WTC11 (cell line): ENCODE measurements around the gene CLDN34. TPM values are rescaled to one million over a fixed set of nuclear protein-coding genes. Genes with fewer than 3 reads are reported as not detected.

Experiments used
- ATAC-seq: fragments of 200-7000 bp; cut with Tn5 transposase; 2 replicates; pipeline ENCODE4 v1.10.0; 2021; ENCODE audit warnings: mild to moderate bottlenecking, moderate library complexity
- CTCF ChIA-PET: fragments of 300-600 bp; sonication (Branson Sonifier 250); formaldehyde crosslinking; loops from one replicate; lab custom pipeline; 2021; ENCODE audit warnings: antibody characterized with exemption; lab: Charles Lee
- POLR2A ChIA-PET: fragments of 350-600 bp; sonication (Branson Sonifier 250); formaldehyde crosslinking; loops from one replicate; lab custom pipeline; 2021; ENCODE audit warnings: antibody characterized with exemption; lab: Charles Lee
- DNase-seq: peaks from one replicate; pipeline ENCODE4 v3.0.0; 2021; ENCODE audit warnings: low spot score
- H3K27ac Mint-ChIP-seq: 2 replicates; pipeline ENCODE4 v1.8.0; 2021; ENCODE audit warnings: mixed read lengths
- H3K27me3 Mint-ChIP-seq: 2 replicates; pipeline ENCODE4 v1.8.0; 2021; ENCODE audit warnings: low read depth, mild to moderate bottlenecking, moderate library complexity, mixed read lengths
- H3K36me3 Mint-ChIP-seq: 2 replicates; pipeline ENCODE4 v1.8.0; 2021; ENCODE audit warnings: mixed read lengths
- H3K4me1 Mint-ChIP-seq: 2 replicates; pipeline ENCODE4 v1.8.0; 2022; ENCODE audit warnings: mixed read lengths
- H3K4me3 Mint-ChIP-seq: 2 replicates; pipeline ENCODE4 v1.8.0; 2021; ENCODE audit warnings: mild to moderate bottlenecking, moderate library complexity, mixed read lengths
- H3K9me3 Mint-ChIP-seq: 2 replicates; pipeline ENCODE4 v1.8.0; 2021; ENCODE audit warnings: mixed read lengths
- ATF2 ChIP-seq: sonication (generic); formaldehyde crosslinking; IDR thresholded peaks from 2 replicates; pipeline ENCODE4 v1.8.1; 2022; ENCODE audit warnings: low read depth, missing genetic modification reagents, borderline replicate concordance
- ATF6 ChIP-seq: sonication (generic); formaldehyde crosslinking; IDR thresholded peaks from 2 replicates; pipeline ENCODE4 v1.8.1; 2023; ENCODE audit warnings: mild to moderate bottlenecking, missing genetic modification reagents
- EMX1 ChIP-seq: fragments of 250-450 bp; sonication (Bioruptor Pico); IDR thresholded peaks from 2 replicates; pipeline ENCODE4 v1.8.0; 2021; ENCODE audit warnings: mild to moderate bottlenecking
- ESRRA ChIP-seq: sonication (generic); formaldehyde crosslinking; IDR thresholded peaks from 2 replicates; pipeline ENCODE4 v1.8.1; 2022; ENCODE audit warnings: mild to moderate bottlenecking, missing genetic modification reagents, borderline replicate concordance
- ETV6 ChIP-seq: sonication (generic); formaldehyde crosslinking; IDR thresholded peaks from 2 replicates; pipeline ENCODE4 v1.8.1; 2022; ENCODE audit warnings: mild to moderate bottlenecking, missing genetic modification reagents
- FOXP4 ChIP-seq: sonication (generic); formaldehyde crosslinking; IDR thresholded peaks from 2 replicates; pipeline ENCODE4 v1.8.0; 2022; ENCODE audit warnings: mild to moderate bottlenecking, missing genetic modification reagents
- GABPB1 ChIP-seq: sonication (generic); formaldehyde crosslinking; IDR thresholded peaks from 2 replicates; pipeline ENCODE4 v1.8.1; 2023; ENCODE audit warnings: mild to moderate bottlenecking, missing genetic modification reagents
- GRHL2 ChIP-seq: fragments of 250-450 bp; sonication (Bioruptor Pico); IDR thresholded peaks from 2 replicates; pipeline ENCODE4 v1.8.0; 2022; ENCODE audit warnings: mild to moderate bottlenecking, moderate library complexity; ENCODE audit not compliant: insufficient replicate concordance, severe bottlenecking
- IRF2 ChIP-seq: sonication (generic); formaldehyde crosslinking; IDR thresholded peaks from 2 replicates; pipeline ENCODE4 v1.8.0; 2022; ENCODE audit warnings: low read depth, missing genetic modification reagents, borderline replicate concordance
- NFYB ChIP-seq: sonication (generic); formaldehyde crosslinking; conservative IDR thresholded peaks from 2 replicates; pipeline ENCODE4 v1.8.0; 2022; ENCODE audit warnings: low read depth, missing genetic modification reagents
- NR1H2 ChIP-seq: sonication (generic); formaldehyde crosslinking; IDR thresholded peaks from 2 replicates; pipeline ENCODE4 v1.9.0; 2021; ENCODE audit warnings: mild to moderate bottlenecking, moderate library complexity, missing genetic modification reagents
- OVOL2 ChIP-seq: fragments of 250-450 bp; sonication (Bioruptor Pico); IDR thresholded peaks from 2 replicates; pipeline ENCODE4 v1.9.0; 2021; ENCODE audit warnings: mild to moderate bottlenecking, borderline replicate concordance
- RELA ChIP-seq: sonication (generic); formaldehyde crosslinking; IDR thresholded peaks from 2 replicates; pipeline ENCODE4 v1.8.1; 2022; ENCODE audit warnings: missing genetic modification reagents, mild to moderate bottlenecking, borderline replicate concordance
- RORB ChIP-seq: fragments of 250-450 bp; sonication (Bioruptor Pico); IDR thresholded peaks from 2 replicates; pipeline ENCODE4 v1.9.0; 2021; ENCODE audit warnings: mild to moderate bottlenecking
- SMAD3 ChIP-seq: sonication (generic); formaldehyde crosslinking; IDR thresholded peaks from 2 replicates; pipeline ENCODE4 v1.8.0; 2022; ENCODE audit warnings: missing genetic modification reagents, mild to moderate bottlenecking, borderline replicate concordance
- SP1 ChIP-seq: sonication (generic); formaldehyde crosslinking; conservative IDR thresholded peaks from 2 replicates; pipeline ENCODE4 v1.8.1; 2022; ENCODE audit warnings: missing genetic modification reagents
- STAT6 ChIP-seq: sonication (generic); formaldehyde crosslinking; conservative IDR thresholded peaks from 2 replicates; pipeline ENCODE4 v1.8.1; 2023; ENCODE audit warnings: mild to moderate bottlenecking, low read depth, missing genetic modification reagents, moderate library complexity
- TCF7 ChIP-seq: sonication (generic); formaldehyde crosslinking; IDR thresholded peaks from 2 replicates; pipeline ENCODE4 v1.8.0; 2022; ENCODE audit warnings: mild to moderate bottlenecking, low read depth, missing genetic modification reagents, moderate library complexity
- USF1 ChIP-seq: sonication (generic); formaldehyde crosslinking; IDR thresholded peaks from 2 replicates; pipeline ENCODE4 v1.8.0; 2022; ENCODE audit warnings: mild to moderate bottlenecking, missing genetic modification reagents
- ZNF281 ChIP-seq: sonication (generic); formaldehyde crosslinking; IDR thresholded peaks from 2 replicates; pipeline ENCODE4 v1.8.0; 2023; ENCODE audit warnings: mild to moderate bottlenecking, missing genetic modification reagents
- ZNF317 ChIP-seq: sonication (generic); formaldehyde crosslinking; IDR thresholded peaks from 2 replicates; pipeline ENCODE4 v1.8.1; 2023; ENCODE audit warnings: low read depth, mild to moderate bottlenecking, moderate library complexity, missing genetic modification reagents, borderline replicate concordance
- ZNF512 ChIP-seq: sonication (generic); formaldehyde crosslinking; IDR thresholded peaks from 2 replicates; pipeline ENCODE4 v1.8.1; 2022; ENCODE audit warnings: missing genetic modification reagents, borderline replicate concordance
- total RNA-seq: library from RNA; stranded (reverse); gene quantifications from 3 replicates; pipeline ENCODE4 v1.2.3, GENCODE V29; 2021

CLDN34 gene
- total RNA-seq, 1 experiment from 2014 or later: 0.52 TPM

GRCh38 chrX:9919632-9920172 is 47.5 kb upstream of the CLDN34 start:
- Mint-ChIP-seq H3K4me3 (no peak overlapping the region), H3K27ac (no peak overlapping the region), H3K4me1 (peaks cover 24% of the 10 kb centered on the region), H3K27me3 (no peaks in the 10 kb centered on the region), H3K9me3 (no peaks in the 10 kb centered on the region; the same call in 1 of the 2 replicates), H3K36me3 (peaks cover 5% of the 10 kb centered on the region)
- ChIA-PET POLR2A (interaction anchor here (0.6 kb wide), 1 partner anchor 173 kb away, joined by 14 read pairs; no protein-coding TSS in a partner anchor), CTCF (interaction anchor here (0.7 kb wide), 1 partner anchor 19 kb away, joined by 5 read pairs; no protein-coding TSS in a partner anchor)
- no peak for TF ChIP-seq GABPB1
- TF ChIP-seq ATF2 (CRISPR knock-in tag): no peak
- TF ChIP-seq OVOL2 (CRISPR knock-in tag): no peak
- TF ChIP-seq IRF2 (CRISPR knock-in tag): no peak
- no peak for TF ChIP-seq ZNF512 (CRISPR knock-in tag)
- TF ChIP-seq EMX1 (CRISPR knock-in tag): no peak
- no peak for TF ChIP-seq RORB (CRISPR knock-in tag)
- no peak for TF ChIP-seq GRHL2
- TF ChIP-seq ETV6 (CRISPR knock-in tag): no peak
- no peak for TF ChIP-seq ZNF317 (CRISPR knock-in tag)
- no peak for TF ChIP-seq NFYB
- no peak for TF ChIP-seq ATF6 (CRISPR knock-in tag)
- no peak for TF ChIP-seq SMAD3 (CRISPR knock-in tag)
- DNase-seq: no peak
- ATAC-seq: no peak

- Mint-ChIP-seq H3K4me3 (no peak overlapping the region), H3K4me1 (peaks cover 39% of the 10 kb centered on the region), H3K27ac (no peak overlapping the region), H3K9me3 (no peaks in the 10 kb centered on the region; the same call in 1 of the 2 replicates), H3K36me3 (peaks cover 5% of the 10 kb centered on the region), H3K27me3 (no peaks in the 10 kb centered on the region)
- no peak for ATAC-seq
- no peak for DNase-seq
- ChIA-PET POLR2A (no interaction called here), CTCF (no interaction called here)
- TF ChIP-seq STAT6 (CRISPR knock-in tag): no peak
- TF ChIP-seq USF1: no peak
- no peak for TF ChIP-seq SP1 (CRISPR knock-in tag)
- TF ChIP-seq SMAD3 (CRISPR knock-in tag): no peak
- TF ChIP-seq RELA (CRISPR knock-in tag): no peak
- no peak for TF ChIP-seq FOXP4 (CRISPR knock-in tag)
- TF ChIP-seq ZNF281 (CRISPR knock-in tag): no peak
- no peak for TF ChIP-seq TCF7 (CRISPR knock-in tag)
- TF ChIP-seq ESRRA: no peak
- no peak for TF ChIP-seq NR1H2 (CRISPR knock-in tag)
Observed at GRCh38 chrX:9921407-9921806, 45.8 kb upstream of the CLDN34 start.
